ENCODE measurements around the gene ZNF275.

DNA sequence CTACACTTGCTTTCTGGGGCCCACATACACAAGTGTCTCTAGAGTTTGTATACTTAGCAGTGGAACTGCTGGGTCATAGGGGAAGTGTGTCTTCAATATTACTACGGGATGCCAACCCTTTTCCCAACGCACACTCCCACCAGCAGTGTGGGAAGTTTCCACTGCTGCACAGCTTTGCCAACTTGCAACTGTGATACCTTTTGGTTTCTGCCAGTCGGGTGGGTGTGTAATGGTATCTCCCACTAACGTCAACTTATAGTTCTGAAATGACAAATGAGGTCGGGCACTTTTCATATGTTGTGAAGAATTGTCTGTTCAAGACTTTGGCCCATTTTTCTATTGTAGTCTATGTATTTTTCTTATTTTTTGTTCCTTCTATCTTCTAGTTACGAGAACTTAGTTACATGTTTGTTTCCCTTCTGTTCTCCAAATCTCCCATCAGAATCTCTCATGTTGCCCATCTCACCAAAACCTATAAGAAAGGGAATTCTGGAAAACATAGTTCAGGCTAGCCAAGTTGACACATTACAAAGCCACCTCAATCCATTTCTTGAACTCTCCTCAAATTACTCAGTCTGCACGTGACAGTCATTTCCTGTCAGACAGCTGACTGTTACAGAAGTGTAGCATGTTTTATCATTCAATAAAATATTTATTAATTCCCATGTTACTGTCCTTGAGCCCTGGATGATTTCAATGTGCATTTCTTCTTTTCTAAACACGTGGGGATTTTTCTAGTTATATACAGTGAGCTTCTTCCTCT lies 36.5 kb downstream of the ZNF275 start:
- TF ChIP-seq, protein P1, sequence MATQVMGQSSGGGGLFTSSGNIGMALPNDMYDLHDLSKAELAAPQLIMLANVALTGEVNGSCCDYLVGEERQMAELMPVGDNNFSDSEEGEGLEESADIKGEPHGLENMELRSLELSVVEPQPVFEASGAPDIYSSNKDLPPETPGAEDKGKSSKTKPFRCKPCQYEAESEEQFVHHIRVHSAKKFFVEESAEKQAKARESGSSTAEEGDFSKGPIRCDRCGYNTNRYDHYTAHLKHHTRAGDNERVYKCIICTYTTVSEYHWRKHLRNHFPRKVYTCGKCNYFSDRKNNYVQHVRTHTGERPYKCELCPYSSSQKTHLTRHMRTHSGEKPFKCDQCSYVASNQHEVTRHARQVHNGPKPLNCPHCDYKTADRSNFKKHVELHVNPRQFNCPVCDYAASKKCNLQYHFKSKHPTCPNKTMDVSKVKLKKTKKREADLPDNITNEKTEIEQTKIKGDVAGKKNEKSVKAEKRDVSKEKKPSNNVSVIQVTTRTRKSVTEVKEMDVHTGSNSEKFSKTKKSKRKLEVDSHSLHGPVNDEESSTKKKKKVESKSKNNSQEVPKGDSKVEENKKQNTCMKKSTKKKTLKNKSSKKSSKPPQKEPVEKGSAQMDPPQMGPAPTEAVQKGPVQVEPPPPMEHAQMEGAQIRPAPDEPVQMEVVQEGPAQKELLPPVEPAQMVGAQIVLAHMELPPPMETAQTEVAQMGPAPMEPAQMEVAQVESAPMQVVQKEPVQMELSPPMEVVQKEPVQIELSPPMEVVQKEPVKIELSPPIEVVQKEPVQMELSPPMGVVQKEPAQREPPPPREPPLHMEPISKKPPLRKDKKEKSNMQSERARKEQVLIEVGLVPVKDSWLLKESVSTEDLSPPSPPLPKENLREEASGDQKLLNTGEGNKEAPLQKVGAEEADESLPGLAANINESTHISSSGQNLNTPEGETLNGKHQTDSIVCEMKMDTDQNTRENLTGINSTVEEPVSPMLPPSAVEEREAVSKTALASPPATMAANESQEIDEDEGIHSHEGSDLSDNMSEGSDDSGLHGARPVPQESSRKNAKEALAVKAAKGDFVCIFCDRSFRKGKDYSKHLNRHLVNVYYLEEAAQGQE (IDR thresholded peaks at IDR 0.05), result no peak
- TF ChIP-seq, protein P2, sequence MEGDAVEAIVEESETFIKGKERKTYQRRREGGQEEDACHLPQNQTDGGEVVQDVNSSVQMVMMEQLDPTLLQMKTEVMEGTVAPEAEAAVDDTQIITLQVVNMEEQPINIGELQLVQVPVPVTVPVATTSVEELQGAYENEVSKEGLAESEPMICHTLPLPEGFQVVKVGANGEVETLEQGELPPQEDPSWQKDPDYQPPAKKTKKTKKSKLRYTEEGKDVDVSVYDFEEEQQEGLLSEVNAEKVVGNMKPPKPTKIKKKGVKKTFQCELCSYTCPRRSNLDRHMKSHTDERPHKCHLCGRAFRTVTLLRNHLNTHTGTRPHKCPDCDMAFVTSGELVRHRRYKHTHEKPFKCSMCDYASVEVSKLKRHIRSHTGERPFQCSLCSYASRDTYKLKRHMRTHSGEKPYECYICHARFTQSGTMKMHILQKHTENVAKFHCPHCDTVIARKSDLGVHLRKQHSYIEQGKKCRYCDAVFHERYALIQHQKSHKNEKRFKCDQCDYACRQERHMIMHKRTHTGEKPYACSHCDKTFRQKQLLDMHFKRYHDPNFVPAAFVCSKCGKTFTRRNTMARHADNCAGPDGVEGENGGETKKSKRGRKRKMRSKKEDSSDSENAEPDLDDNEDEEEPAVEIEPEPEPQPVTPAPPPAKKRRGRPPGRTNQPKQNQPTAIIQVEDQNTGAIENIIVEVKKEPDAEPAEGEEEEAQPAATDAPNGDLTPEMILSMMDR (IDR thresholded peaks at IDR 0.05; ENCODE audit: low read depth, low read length, missing input control), result no peak
- TF ChIP-seq YY1 (IDR thresholded peaks at IDR 0.05), result no peak
- TF ChIP-seq, protein P3, sequence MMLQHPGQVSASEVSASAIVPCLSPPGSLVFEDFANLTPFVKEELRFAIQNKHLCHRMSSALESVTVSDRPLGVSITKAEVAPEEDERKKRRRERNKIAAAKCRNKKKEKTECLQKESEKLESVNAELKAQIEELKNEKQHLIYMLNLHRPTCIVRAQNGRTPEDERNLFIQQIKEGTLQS (IDR thresholded peaks at IDR 0.05), result no peak
- TF ChIP-seq JUND (IDR thresholded peaks at IDR 0.05), result no peak
- TF ChIP-seq GABPA (IDR thresholded peaks at IDR 0.05 in 1 of 2, conservative IDR thresholded peaks at IDR 0.05 in 1 of 2), result no peak
- TF ChIP-seq SP1 (IDR thresholded peaks at IDR 0.05), result no peak
- no peak for TF ChIP-seq RAD21 (IDR thresholded peaks at IDR 0.05)
- no peak for TF ChIP-seq TAF1 (conservative IDR thresholded peaks at IDR 0.05)
- TF ChIP-seq HNF4G (IDR thresholded peaks at IDR 0.05), result no peak
- TF ChIP-seq, protein P4, sequence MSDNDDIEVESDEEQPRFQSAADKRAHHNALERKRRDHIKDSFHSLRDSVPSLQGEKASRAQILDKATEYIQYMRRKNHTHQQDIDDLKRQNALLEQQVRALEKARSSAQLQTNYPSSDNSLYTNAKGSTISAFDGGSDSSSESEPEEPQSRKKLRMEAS (IDR thresholded peaks at IDR 0.05), result no peak

All from liver (tissue), 3 donors.